ENCODE data around the gene SLC35E1. TPM values are rescaled to one million over a fixed set of nuclear protein-coding genes. Genes with fewer than 3 reads are reported as not detected.
A peak's percentile ranks its signal among the peaks of the same experiment; 100 is the strongest.

The SLC35E1 gene
- total RNA-seq, 1 donor = 38.0 TPM

DNA sequence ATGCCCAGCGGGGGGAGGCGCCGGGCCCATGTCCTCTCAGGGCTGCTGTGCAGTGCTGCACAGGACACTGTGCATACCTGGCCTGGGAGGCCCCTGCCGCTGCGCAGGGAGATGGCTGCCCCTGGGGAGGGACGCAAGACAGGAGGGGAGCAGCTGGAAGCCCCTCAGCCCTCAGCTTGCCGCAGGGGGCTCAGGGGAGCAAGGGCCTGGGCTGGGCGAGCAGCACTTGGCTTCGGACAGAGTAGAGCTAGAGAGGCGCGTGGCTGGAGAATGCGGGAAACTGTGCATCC is 40.9 kb downstream of the SLC35E1 start:
- no peak overlapping the region for H3K4me3 ChIP-seq (ENCODE audit: insufficient read depth, low read length)
- no peaks in the 10 kb centered on the region for H3K27me3 ChIP-seq (ENCODE audit: insufficient read depth, low read length)
- no peaks in the 10 kb centered on the region for H3K9me3 ChIP-seq (ENCODE audit: low read depth, low read length)
- peaks cover 17% of the 10 kb centered on the region for H3K79me2 ChIP-seq (ENCODE audit: insufficient read depth, low read length)
- peak; percentile 64 for DNase-seq (ENCODE audit: insufficient read length, low spot score, missing footprints)
- no peak overlapping the region for H2AFZ ChIP-seq (ENCODE audit: low read length)
- no peak overlapping the region for H3K27ac ChIP-seq (ENCODE audit: low read depth, low read length)
- TF ChIP-seq, protein P1, sequence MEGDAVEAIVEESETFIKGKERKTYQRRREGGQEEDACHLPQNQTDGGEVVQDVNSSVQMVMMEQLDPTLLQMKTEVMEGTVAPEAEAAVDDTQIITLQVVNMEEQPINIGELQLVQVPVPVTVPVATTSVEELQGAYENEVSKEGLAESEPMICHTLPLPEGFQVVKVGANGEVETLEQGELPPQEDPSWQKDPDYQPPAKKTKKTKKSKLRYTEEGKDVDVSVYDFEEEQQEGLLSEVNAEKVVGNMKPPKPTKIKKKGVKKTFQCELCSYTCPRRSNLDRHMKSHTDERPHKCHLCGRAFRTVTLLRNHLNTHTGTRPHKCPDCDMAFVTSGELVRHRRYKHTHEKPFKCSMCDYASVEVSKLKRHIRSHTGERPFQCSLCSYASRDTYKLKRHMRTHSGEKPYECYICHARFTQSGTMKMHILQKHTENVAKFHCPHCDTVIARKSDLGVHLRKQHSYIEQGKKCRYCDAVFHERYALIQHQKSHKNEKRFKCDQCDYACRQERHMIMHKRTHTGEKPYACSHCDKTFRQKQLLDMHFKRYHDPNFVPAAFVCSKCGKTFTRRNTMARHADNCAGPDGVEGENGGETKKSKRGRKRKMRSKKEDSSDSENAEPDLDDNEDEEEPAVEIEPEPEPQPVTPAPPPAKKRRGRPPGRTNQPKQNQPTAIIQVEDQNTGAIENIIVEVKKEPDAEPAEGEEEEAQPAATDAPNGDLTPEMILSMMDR (IDR thresholded peaks at IDR 0.05; ENCODE audit: extremely low read depth, low read depth, low read length) = no peak
- no peak overlapping the region for H3K4me2 ChIP-seq (ENCODE audit: insufficient read depth, low read length)
- H3K36me3 ChIP-seq (ENCODE audit: insufficient read depth, low read length) = peaks cover 72% of the 10 kb centered on the region
- no peaks in the 10 kb centered on the region for H3K4me1 ChIP-seq (ENCODE audit: insufficient read depth, low read length)
- H4K20me1 ChIP-seq (ENCODE audit: insufficient read depth, low read length) = peaks cover 15% of the 10 kb centered on the region

DNA sequence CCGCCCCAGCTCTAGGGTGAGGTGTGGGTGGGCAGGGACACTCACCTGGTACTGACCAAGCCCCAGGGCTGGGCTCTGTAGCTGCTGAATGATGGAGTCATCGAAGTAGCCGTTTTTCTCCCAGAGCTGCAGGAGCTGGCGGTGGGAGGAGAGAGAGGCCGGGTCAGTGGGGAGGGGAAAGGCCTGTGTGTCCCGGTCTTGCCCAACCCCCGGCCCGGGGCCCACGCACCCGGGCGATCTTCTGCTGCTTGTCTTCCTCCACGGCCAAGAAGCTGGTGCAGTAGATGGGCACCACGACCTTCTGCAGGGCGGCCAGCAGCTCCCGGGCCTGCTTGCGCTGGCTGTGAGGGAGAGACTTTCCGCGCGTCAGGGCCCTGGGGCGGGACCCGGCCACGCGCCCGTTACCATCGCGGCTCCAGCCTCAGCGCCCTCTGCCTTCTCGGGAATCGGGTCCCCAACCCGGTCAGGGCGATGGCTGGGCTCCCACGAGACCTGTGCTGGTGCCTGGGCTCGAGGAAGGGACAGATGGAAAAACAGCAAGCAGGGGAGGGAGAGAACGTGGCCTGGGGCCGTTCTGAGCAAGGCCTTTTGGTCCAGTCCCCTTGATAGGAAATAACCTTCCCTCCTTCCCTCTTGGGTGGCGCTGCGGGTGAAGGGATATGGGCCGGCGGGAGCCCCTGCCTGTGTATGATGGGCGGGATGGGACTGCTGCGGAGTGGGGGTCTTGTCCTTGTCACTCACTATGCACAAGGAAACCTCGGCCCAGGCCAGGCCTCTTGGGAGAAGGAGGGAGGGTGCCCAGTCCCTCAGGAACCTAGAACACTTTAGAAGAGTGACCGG is 41.5 kb downstream of the SLC35E1 start:
- peaks cover 9% of the 10 kb centered on the region for H4K20me1 ChIP-seq (ENCODE audit: insufficient read depth, low read length)
- H2AFZ ChIP-seq (ENCODE audit: low read length) = no peak overlapping the region
- H3K4me3 ChIP-seq (ENCODE audit: insufficient read depth, low read length) = no peak overlapping the region
- H3K9me3 ChIP-seq (ENCODE audit: low read depth, low read length) = no peaks in the 10 kb centered on the region
- H3K79me2 ChIP-seq (ENCODE audit: insufficient read depth, low read length) = peaks cover 11% of the 10 kb centered on the region
- TF ChIP-seq, protein P1 (IDR thresholded peaks at IDR 0.05; ENCODE audit: extremely low read depth, low read depth, low read length) = no peak
- peaks cover 76% of the 10 kb centered on the region for H3K36me3 ChIP-seq (ENCODE audit: insufficient read depth, low read length)
- H3K27ac ChIP-seq (ENCODE audit: low read depth, low read length) = no peak overlapping the region
- no peak overlapping the region for H3K4me2 ChIP-seq (ENCODE audit: insufficient read depth, low read length)
- no peaks in the 10 kb centered on the region for H3K4me1 ChIP-seq (ENCODE audit: insufficient read depth, low read length)
- DNase-seq (ENCODE audit: insufficient read length, low spot score, missing footprints) = peak; percentile 64
- no peaks in the 10 kb centered on the region for H3K27me3 ChIP-seq (ENCODE audit: insufficient read depth, low read length)

DNA sequence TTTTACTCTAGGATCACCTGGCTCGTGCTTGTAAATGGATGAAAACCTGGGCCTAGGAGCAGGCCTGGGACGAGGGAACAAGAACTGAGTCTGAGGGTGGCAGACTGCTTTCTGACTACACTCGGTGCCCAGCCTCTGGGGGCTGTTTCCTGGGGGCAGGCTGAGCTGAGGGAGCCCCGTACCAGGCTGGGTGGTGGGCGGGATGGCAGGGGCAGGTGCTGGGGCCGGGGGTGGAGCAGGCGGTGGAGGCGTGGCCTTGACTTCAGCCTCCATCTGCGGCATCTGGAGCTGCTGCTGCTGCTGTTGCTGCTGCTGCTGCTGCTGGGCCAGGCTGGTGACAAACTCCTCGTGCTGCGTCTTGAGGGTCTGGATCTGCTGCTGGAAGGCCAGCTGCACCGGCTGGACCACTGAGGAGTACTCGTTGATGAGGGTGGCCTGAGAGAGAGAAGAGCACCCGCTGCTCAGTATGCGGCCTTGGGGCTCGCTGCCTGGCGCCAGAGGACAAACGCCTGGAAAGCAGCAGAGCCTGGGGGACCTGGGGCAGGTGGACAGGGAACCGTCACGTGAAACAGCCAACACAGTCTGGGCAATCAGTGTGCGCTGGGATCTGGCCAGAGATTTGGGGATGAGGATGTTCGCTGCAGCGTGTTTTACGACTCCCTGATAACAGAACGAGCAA is 42.6 kb downstream of the SLC35E1 start:
- Histone ChIP-seq H3K4me2 (ENCODE audit: insufficient read depth, low read length) (no peak overlapping the region), H3K79me2 (ENCODE audit: insufficient read depth, low read length) (peaks cover 2% of the 10 kb centered on the region), H2AFZ (ENCODE audit: low read length) (no peak overlapping the region), H3K27me3 (ENCODE audit: insufficient read depth, low read length) (no peaks in the 10 kb centered on the region), H3K4me1 (ENCODE audit: insufficient read depth, low read length) (no peaks in the 10 kb centered on the region), H3K36me3 (ENCODE audit: insufficient read depth, low read length) (peaks cover 82% of the 10 kb centered on the region), H4K20me1 (ENCODE audit: insufficient read depth, low read length) (peaks cover 8% of the 10 kb centered on the region), H3K4me3 (ENCODE audit: insufficient read depth, low read length) (no peak overlapping the region), H3K27ac (ENCODE audit: low read depth, low read length) (no peak overlapping the region), H3K9me3 (ENCODE audit: low read depth, low read length) (no peaks in the 10 kb centered on the region)
- DNase-seq (ENCODE audit: insufficient read length, low spot score, missing footprints) = peak; percentile 66
- TF ChIP-seq, protein P1 (IDR thresholded peaks at IDR 0.05; ENCODE audit: extremely low read depth, low read depth, low read length) = no peak

DNA sequence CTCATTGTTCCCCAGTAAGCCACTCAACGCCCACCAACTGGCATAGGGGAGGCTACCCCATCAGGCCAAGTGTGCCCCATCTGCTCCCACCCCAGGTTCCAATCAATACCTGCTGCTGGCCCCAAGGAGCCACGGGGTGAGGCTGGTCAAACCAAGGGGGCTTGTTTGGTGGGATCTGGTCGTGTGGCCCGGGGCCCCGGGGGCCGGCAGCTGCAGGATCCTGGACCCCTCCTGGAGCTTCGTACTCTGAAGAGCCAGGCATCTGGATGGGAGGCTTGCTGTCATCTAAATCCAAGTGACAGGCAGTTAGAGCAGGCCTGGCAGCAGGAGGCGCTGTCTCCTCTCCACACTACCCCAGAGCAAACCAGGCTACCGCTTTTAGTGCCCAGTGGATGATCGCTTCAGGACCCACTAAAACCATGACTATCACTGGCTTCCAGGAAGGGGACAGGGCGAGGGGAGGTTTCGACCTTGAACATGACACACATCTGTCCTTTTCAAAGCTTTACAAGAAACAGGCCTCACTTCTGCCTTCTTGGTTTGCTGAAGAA is 44.2 kb downstream of the SLC35E1 start:
- peaks cover 10% of the 10 kb centered on the region for H4K20me1 ChIP-seq (ENCODE audit: insufficient read depth, low read length)
- no peaks in the 10 kb centered on the region for H3K4me1 ChIP-seq (ENCODE audit: insufficient read depth, low read length)
- H3K79me2 ChIP-seq (ENCODE audit: insufficient read depth, low read length) = peaks cover 2% of the 10 kb centered on the region
- no peaks in the 10 kb centered on the region for H3K9me3 ChIP-seq (ENCODE audit: low read depth, low read length)
- DNase-seq (ENCODE audit: insufficient read length, low spot score, missing footprints) = peak; percentile 93
- H3K4me2 ChIP-seq (ENCODE audit: insufficient read depth, low read length) = no peak overlapping the region
- no peak overlapping the region for H3K4me3 ChIP-seq (ENCODE audit: insufficient read depth, low read length)
- H3K27ac ChIP-seq (ENCODE audit: low read depth, low read length) = no peak overlapping the region
- no peak overlapping the region for H2AFZ ChIP-seq (ENCODE audit: low read length)
- TF ChIP-seq, protein P1 (IDR thresholded peaks at IDR 0.05; ENCODE audit: extremely low read depth, low read depth, low read length) = peak; percentile 40
- H3K36me3 ChIP-seq (ENCODE audit: insufficient read depth, low read length) = peaks cover 83% of the 10 kb centered on the region
- no peaks in the 10 kb centered on the region for H3K27me3 ChIP-seq (ENCODE audit: insufficient read depth, low read length)

Measured in osteoblast (primary cell).